Activated CD4-positive, alpha-beta T cell treated with anti-CD3 and anti-CD28 coated beads, Interleukin-2, amount 10 ng/mL, durations not matched to agents 24 days and 14 days (primary cell): ENCODE measurements around the gene MT2A. TPM values are rescaled to one million over a fixed set of nuclear protein-coding genes. Genes with fewer than 3 reads are reported as not detected.

Experiments
- DNase-seq: peaks from one replicate; pipeline ENCODE4 v3.0.0; 2022
- H3K27ac Mint-ChIP-seq: one replicate; pipeline ENCODE4 v1.8.0; 2022; ENCODE audit warnings: mild to moderate bottlenecking, mixed read lengths
- H3K27me3 Mint-ChIP-seq: one replicate; pipeline ENCODE4 v1.8.0; 2022; ENCODE audit warnings: mixed read lengths
- H3K36me3 Mint-ChIP-seq: one replicate; pipeline ENCODE4 v1.8.0; 2022; ENCODE audit warnings: low read depth, mild to moderate bottlenecking, mixed read lengths
- H3K4me1 Mint-ChIP-seq: one replicate; pipeline ENCODE4 v1.8.0; 2021; ENCODE audit warnings: mixed read lengths
- H3K4me3 Mint-ChIP-seq: one replicate; pipeline ENCODE4 v1.8.0; 2022; ENCODE audit warnings: mild to moderate bottlenecking, moderate library complexity, mixed read lengths
- H3K9me3 Mint-ChIP-seq: one replicate; pipeline ENCODE4 v1.8.0; 2021; ENCODE audit warnings: mixed read lengths
- intact Hi-C: fragments of 100-400 bp; cut with micrococcal nuclease; formaldehyde crosslinking; loops from one replicate; pipeline ENCODE4 v1.15.1; 2023
- total RNA-seq: library from RNA; stranded (reverse); gene quantifications from 2 replicates; pipeline ENCODE4 v1.2.3, GENCODE V29; 2022

Gene MT2A
- total RNA-seq, 1 donor from 2014 or later, result 465 TPM

GRCh38 chr16:56606476-56607108 is 1.8 kb upstream of the MT2A start:
- Mint-ChIP-seq H3K4me1 (peaks cover 44% of the 10 kb centered on the region), H3K27me3 (peaks cover 5% of the 10 kb centered on the region), H3K9me3 (no peaks in the 10 kb centered on the region), H3K36me3 (peaks cover 5% of the 10 kb centered on the region), H3K27ac (peak overlapping the region; percentile 83), H3K4me3 (peak overlapping the region; percentile 18)
- no peak for DNase-seq
- intact Hi-C loops, result no loop called here

- DNase-seq, result peak; percentile 71
- peak overlapping the region; percentile 39 for H3K4me3 Mint-ChIP-seq
- peaks cover 5% of the 10 kb centered on the region for H3K36me3 Mint-ChIP-seq
- intact Hi-C loops, result no loop called here
- H3K4me1 Mint-ChIP-seq, result peaks cover 46% of the 10 kb centered on the region
- peak overlapping the region; percentile 83 for H3K27ac Mint-ChIP-seq
- H3K9me3 Mint-ChIP-seq, result no peaks in the 10 kb centered on the region
- peaks cover 1% of the 10 kb centered on the region for H3K27me3 Mint-ChIP-seq
These were observed 1.2 kb upstream of the MT2A start for GRCh38 chr16:56607109-56607618.

GRCh38 chr16:56607675-56608042 is 725 bp upstream of the MT2A start:
- no peaks in the 10 kb centered on the region for H3K27me3 Mint-ChIP-seq
- DNase-seq, result no peak
- H3K4me3 Mint-ChIP-seq, result peak overlapping the region; percentile 96
- H3K4me1 Mint-ChIP-seq, result peaks cover 50% of the 10 kb centered on the region
- intact Hi-C loops, result loop anchor here (1.0 to 2.0 kb wide), 5 partner anchors 18 to 409 kb away; partner anchors contain the start of genes MT1E, MT1F, MT1X and NUDT21
- H3K27ac Mint-ChIP-seq, result peak overlapping the region; percentile 83
- H3K36me3 Mint-ChIP-seq, result peaks cover 5% of the 10 kb centered on the region
- no peaks in the 10 kb centered on the region for H3K9me3 Mint-ChIP-seq

- H3K27me3 Mint-ChIP-seq, result no peaks in the 10 kb centered on the region
- peak overlapping the region; percentile 98 for H3K27ac Mint-ChIP-seq
- DNase-seq, result peak; percentile 74
- intact Hi-C loops, result loop anchor here (1.0 to 2.0 kb wide), 7 partner anchors 8 to 410 kb away; partner anchors contain the start of genes MT1E, MT1F, MT1X and NUDT21
- peak overlapping the region; percentile 96 for H3K4me3 Mint-ChIP-seq
- H3K9me3 Mint-ChIP-seq, result no peaks in the 10 kb centered on the region
- H3K4me1 Mint-ChIP-seq, result peaks cover 55% of the 10 kb centered on the region
- peaks cover 5% of the 10 kb centered on the region for H3K36me3 Mint-ChIP-seq
These were observed 585 bp downstream of the MT2A start for GRCh38 chr16:56608876-56609462.

GRCh38 chr16:56609463-56609921 is 1.1 kb downstream of the MT2A start:
- Mint-ChIP-seq H3K4me3 (peak overlapping the region; percentile 96), H3K36me3 (peaks cover 5% of the 10 kb centered on the region), H3K4me1 (peaks cover 61% of the 10 kb centered on the region), H3K27ac (peak overlapping the region; percentile 98), H3K9me3 (no peaks in the 10 kb centered on the region), H3K27me3 (no peaks in the 10 kb centered on the region)
- peak; percentile 93 for DNase-seq
- intact Hi-C loops, result loop anchor here (1.0 to 2.0 kb wide), 3 partner anchors 8 to 411 kb away; no protein-coding TSS in a partner anchor

- Mint-ChIP-seq H3K27ac (peak overlapping the region; percentile 98), H3K4me1 (peaks cover 67% of the 10 kb centered on the region), H3K36me3 (peaks cover 5% of the 10 kb centered on the region), H3K27me3 (no peaks in the 10 kb centered on the region), H3K4me3 (peak overlapping the region; percentile 96), H3K9me3 (no peaks in the 10 kb centered on the region)
- DNase-seq, result peak; percentile 88
- intact Hi-C loops, result loop anchor here (1.0 to 10.0 kb wide), 5 partner anchors 327 to 995 kb away; partner anchors contain the start of gene CCDC102A
These were observed 1.7 kb downstream of the MT2A start for GRCh38 chr16:56610017-56610608.

DNA sequence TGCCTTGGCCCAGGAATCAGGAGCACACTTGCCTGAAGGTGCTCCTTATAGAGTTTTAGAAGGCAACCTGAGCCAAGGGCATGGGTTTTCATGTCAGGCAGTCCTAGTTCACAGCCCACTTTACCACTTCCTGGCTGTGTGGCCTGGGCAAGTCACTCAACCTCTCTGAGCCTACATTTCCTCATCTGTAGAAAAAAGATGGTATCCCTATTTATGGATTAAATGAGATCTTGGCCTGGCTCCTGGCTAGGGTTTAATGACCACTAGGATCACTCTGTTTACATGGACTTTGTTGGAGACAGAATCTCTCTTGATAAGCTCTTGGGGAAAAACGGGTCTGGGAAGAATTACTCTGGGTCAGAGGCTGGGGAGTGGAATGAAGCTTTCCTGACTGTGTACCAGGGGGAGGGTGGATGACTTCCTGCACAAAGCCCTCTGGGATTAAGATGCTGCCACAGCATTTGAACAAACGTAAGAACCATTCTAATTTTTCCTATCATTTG is 2.3 kb downstream of the MT2A start:
- H3K9me3 Mint-ChIP-seq, result no peaks in the 10 kb centered on the region
- peak overlapping the region; percentile 96 for H3K4me3 Mint-ChIP-seq
- H3K4me1 Mint-ChIP-seq, result peaks cover 69% of the 10 kb centered on the region
- no peaks in the 10 kb centered on the region for H3K27me3 Mint-ChIP-seq
- peaks cover 5% of the 10 kb centered on the region for H3K36me3 Mint-ChIP-seq
- intact Hi-C loops, result loop anchor here (1.0 to 10.0 kb wide), 5 partner anchors 327 to 994 kb away; partner anchors contain the start of gene CCDC102A
- peak overlapping the region; percentile 98 for H3K27ac Mint-ChIP-seq
- DNase-seq, result no peak

- H3K4me1 Mint-ChIP-seq, result peaks cover 67% of the 10 kb centered on the region
- H3K9me3 Mint-ChIP-seq, result no peaks in the 10 kb centered on the region
- H3K4me3 Mint-ChIP-seq, result peak overlapping the region; percentile 96
- DNase-seq, result no peak
- peak overlapping the region; percentile 98 for H3K27ac Mint-ChIP-seq
- no peaks in the 10 kb centered on the region for H3K27me3 Mint-ChIP-seq
- intact Hi-C loops, result loop anchor here (5.0 to 10.0 kb wide), 4 partner anchors 326 to 993 kb away; partner anchors contain the start of gene CCDC102A
- peaks cover 5% of the 10 kb centered on the region for H3K36me3 Mint-ChIP-seq
These were observed 3.0 kb downstream of the MT2A start for GRCh38 chr16:56611281-56611833.

DNA sequence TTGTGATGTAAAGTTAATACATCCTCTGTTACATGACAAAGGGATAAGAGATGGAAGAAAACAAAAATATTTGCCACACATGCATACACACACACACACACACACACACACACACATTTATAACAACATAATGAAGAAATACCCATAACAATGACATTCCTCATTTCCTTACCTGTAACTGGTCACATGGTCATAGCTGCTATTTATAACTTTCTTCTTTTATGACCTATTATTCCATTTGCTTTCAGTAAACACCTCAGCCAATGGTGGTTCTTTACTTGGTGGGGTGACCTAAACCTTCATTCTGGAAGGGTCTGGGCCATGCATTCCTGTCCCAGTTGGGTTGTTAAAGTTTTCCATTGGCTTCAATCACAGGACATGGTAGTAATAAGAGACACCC is 5.3 kb downstream of the MT2A start:
- Mint-ChIP-seq H3K9me3 (no peaks in the 10 kb centered on the region), H3K36me3 (peaks cover 5% of the 10 kb centered on the region), H3K27me3 (no peaks in the 10 kb centered on the region), H3K4me1 (peaks cover 63% of the 10 kb centered on the region), H3K4me3 (peak overlapping the region; percentile 52), H3K27ac (peak overlapping the region; percentile 84)
- intact Hi-C loops, result loop anchor here (5.0 to 10.0 kb wide), 4 partner anchors 324 to 991 kb away; partner anchors contain the start of gene CCDC102A
- no peak for DNase-seq

- intact Hi-C loops, result loop anchor here (5.0 to 10.0 kb wide), 4 partner anchors 323 to 990 kb away; partner anchors contain the start of gene CCDC102A
- no peak for DNase-seq
- H3K36me3 Mint-ChIP-seq, result no peaks in the 10 kb centered on the region
These were observed 6.2 kb downstream of the MT2A start for GRCh38 chr16:56614549-56614991.

DNA sequence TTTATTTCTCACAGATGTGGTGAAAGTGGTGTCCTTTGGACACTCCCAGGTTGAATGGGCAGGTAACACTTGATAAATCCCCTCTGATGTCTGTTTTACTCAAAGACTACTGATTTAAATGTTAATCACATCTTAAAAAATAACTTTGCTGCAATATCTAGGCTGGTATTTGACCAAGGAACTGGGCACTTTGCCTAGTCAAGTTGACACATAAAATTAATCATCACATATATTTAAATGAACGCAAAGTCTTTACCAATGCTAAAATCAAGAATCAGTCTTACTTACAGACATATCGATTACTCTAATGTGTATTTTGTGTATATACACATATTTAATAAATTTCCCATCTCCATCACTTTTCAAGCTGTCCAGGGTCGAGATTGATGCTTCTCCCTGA is 7.0 kb downstream of the MT2A start:
- Mint-ChIP-seq H3K36me3 (no peaks in the 10 kb centered on the region), H3K27me3 (no peaks in the 10 kb centered on the region), H3K27ac (peak overlapping the region; percentile 63), H3K4me1 (peaks cover 57% of the 10 kb centered on the region), H3K4me3 (no peak overlapping the region), H3K9me3 (no peaks in the 10 kb centered on the region)
- no peak for DNase-seq
- intact Hi-C loops, result loop anchor here (10.0 kb wide), 2 partner anchors 919 to 989 kb away; partner anchors contain the start of gene CCDC102A

More at GRCh38 chr16:56614549-56614991, 6.2 kb downstream of the MT2A start:
- H3K4me1 Mint-ChIP-seq, result peaks cover 62% of the 10 kb centered on the region
- H3K4me3 Mint-ChIP-seq, result peak overlapping the region; percentile 52
- H3K27ac Mint-ChIP-seq, result peak overlapping the region; percentile 84
- no peaks in the 10 kb centered on the region for H3K27me3 Mint-ChIP-seq
- no peaks in the 10 kb centered on the region for H3K9me3 Mint-ChIP-seq

- peaks cover 43% of the 10 kb centered on the region for H3K4me1 Mint-ChIP-seq
- H3K4me3 Mint-ChIP-seq, result peak overlapping the region; percentile 86
- peak overlapping the region; percentile 59 for H3K27ac Mint-ChIP-seq
- no peaks in the 10 kb centered on the region for H3K36me3 Mint-ChIP-seq
- H3K9me3 Mint-ChIP-seq, result no peaks in the 10 kb centered on the region
- no peak for DNase-seq
- intact Hi-C loops, result loop anchor here (1.0 to 10.0 kb wide), 4 partner anchors 7 to 988 kb away; partner anchors contain the start of genes CCDC102A and MT1E
- H3K27me3 Mint-ChIP-seq, result no peaks in the 10 kb centered on the region
These were observed 8.3 kb downstream of the MT2A start for GRCh38 chr16:56616608-56617211.
